HEK293 (cell line): ENCODE data around the gene COL18A1.

Experiments used
- HIC1 ChIP-seq: fragments of 450-650 bp; formaldehyde crosslinking; IDR thresholded peaks from 2 replicates; pipeline ENCODE4 v1.5.1; 2016; ENCODE audit warnings: missing biosample characterization, missing genetic modification characterization
- HOXD13 ChIP-seq: sonication (generic); formaldehyde crosslinking; IDR thresholded peaks from 2 replicates; pipeline ENCODE4 v1.8.0; 2022; ENCODE audit warnings: missing genetic modification reagents, borderline replicate concordance
- OSR2 ChIP-seq: fragments of 450-650 bp; formaldehyde crosslinking; IDR thresholded peaks from 2 replicates; pipeline ENCODE4 v1.5.1; 2016; ENCODE audit warnings: missing biosample characterization, missing genetic modification characterization
- PRDM10 ChIP-seq: fragments of 450-650 bp; formaldehyde crosslinking; IDR thresholded peaks from 2 replicates; pipeline ENCODE4 v1.5.1; 2016; ENCODE audit warnings: missing biosample characterization, missing genetic modification characterization
- SP7 ChIP-seq: fragments of 450-650 bp; formaldehyde crosslinking; IDR thresholded peaks from 2 replicates; pipeline ENCODE4 v1.5.1; 2016; ENCODE audit warnings: missing biosample characterization, missing genetic modification characterization
- YY1 ChIP-seq: fragments of 450-650 bp; formaldehyde crosslinking; IDR thresholded peaks from 2 replicates; pipeline ENCODE4 v1.5.1; 2018; ENCODE audit warnings: missing biosample characterization, missing genetic modification characterization
- ZBTB8A ChIP-seq: fragments of 450-650 bp; formaldehyde crosslinking; IDR thresholded peaks from 2 replicates; pipeline ENCODE4 v1.5.1; 2016; ENCODE audit warnings: missing biosample characterization, missing genetic modification characterization
- ZFP69B ChIP-seq: fragments of 450-650 bp; formaldehyde crosslinking; IDR thresholded peaks from 2 replicates; pipeline ENCODE4 v1.5.1; 2016; ENCODE audit warnings: missing biosample characterization, missing genetic modification characterization
- ZNF133 ChIP-seq: fragments of 450-650 bp; formaldehyde crosslinking; IDR thresholded peaks from 2 replicates; pipeline ENCODE4 v1.5.1; 2016; ENCODE audit warnings: missing biosample characterization, missing genetic modification characterization
- ZNF155 ChIP-seq: fragments of 450-650 bp; formaldehyde crosslinking; IDR thresholded peaks from 2 replicates; pipeline ENCODE4 v1.5.1; 2016; ENCODE audit warnings: missing biosample characterization, missing genetic modification characterization
- ZNF157 ChIP-seq: fragments of 450-650 bp; formaldehyde crosslinking; IDR thresholded peaks from 2 replicates; pipeline ENCODE4 v1.5.1; 2016; ENCODE audit warnings: missing biosample characterization, missing genetic modification characterization
- ZNF214 ChIP-seq: fragments of 450-650 bp; formaldehyde crosslinking; IDR thresholded peaks from 2 replicates; pipeline ENCODE4 v1.5.1; 2017; ENCODE audit warnings: missing biosample characterization, mild to moderate bottlenecking, missing genetic modification characterization, borderline replicate concordance
- ZNF24 ChIP-seq: fragments of 450-650 bp; formaldehyde crosslinking; IDR thresholded peaks from 2 replicates; pipeline ENCODE4 v1.5.1; 2016; ENCODE audit warnings: missing biosample characterization, missing genetic modification characterization
- ZNF248 ChIP-seq: fragments of 450-650 bp; formaldehyde crosslinking; IDR thresholded peaks from 2 replicates; pipeline ENCODE4 v1.5.1; 2017; ENCODE audit warnings: missing biosample characterization, missing genetic modification characterization
- ZNF274 ChIP-seq, 2 experiments: fragments of 200-500 bp in 1 of 2; fragments of 450-650 bp in 1 of 2; sonication (Bioruptor generic) in 1 of 2; formaldehyde crosslinking in 1 of 2; IDR thresholded peaks; 2 replicates each; pipeline versions ENCODE4 v1.5.1 to v1.6.1; 2014 to 2016; ENCODE audit warnings: borderline replicate concordance in 1 of 2, inconsistent platforms in 1 of 2, low read length in 1 of 2, missing biosample characterization in 1 of 2, missing genetic modification characterization in 1 of 2
- ZNF280C ChIP-seq: fragments of 450-650 bp; formaldehyde crosslinking; IDR thresholded peaks from 2 replicates; pipeline ENCODE4 v1.5.1; 2016; ENCODE audit warnings: missing biosample characterization, missing genetic modification characterization
- ZNF335 ChIP-seq: fragments of 450-650 bp; formaldehyde crosslinking; conservative IDR thresholded peaks from 2 replicates; pipeline ENCODE4 v1.5.1; 2016; ENCODE audit warnings: missing biosample characterization, missing genetic modification characterization
- ZNF362 ChIP-seq: fragments of 450-650 bp; formaldehyde crosslinking; IDR thresholded peaks from 2 replicates; pipeline ENCODE4 v1.5.1; 2016; ENCODE audit warnings: missing biosample characterization, missing genetic modification characterization
- ZNF366 ChIP-seq: fragments of 450-650 bp; formaldehyde crosslinking; conservative IDR thresholded peaks from 2 replicates; pipeline ENCODE4 v1.5.1; 2016; ENCODE audit warnings: missing biosample characterization, missing genetic modification characterization
- ZNF426 ChIP-seq: fragments of 450-650 bp; formaldehyde crosslinking; IDR thresholded peaks from 2 replicates; pipeline ENCODE4 v1.5.1; 2017; ENCODE audit warnings: missing biosample characterization, missing genetic modification characterization, mild to moderate bottlenecking, inconsistent platforms, moderate library complexity
- ZNF473 ChIP-seq: fragments of 450-650 bp; formaldehyde crosslinking; IDR thresholded peaks from 2 replicates; pipeline ENCODE4 v1.5.1; 2017; ENCODE audit warnings: missing biosample characterization, missing genetic modification characterization
- ZNF514 ChIP-seq: fragments of 450-650 bp; formaldehyde crosslinking; IDR thresholded peaks from 2 replicates; pipeline ENCODE4 v1.5.1; 2016; ENCODE audit warnings: missing biosample characterization, missing genetic modification characterization
- ZNF670 ChIP-seq: fragments of 450-650 bp; formaldehyde crosslinking; IDR thresholded peaks from 2 replicates; pipeline ENCODE4 v1.5.1; 2016; ENCODE audit warnings: missing biosample characterization, missing genetic modification characterization, low read depth
- ZNF707 ChIP-seq: fragments of 450-650 bp; formaldehyde crosslinking; IDR thresholded peaks from 2 replicates; pipeline ENCODE4 v1.5.1; 2016; ENCODE audit warnings: missing biosample characterization, missing genetic modification characterization
- ZNF776 ChIP-seq: fragments of 450-650 bp; formaldehyde crosslinking; IDR thresholded peaks from 2 replicates; pipeline ENCODE4 v1.5.0; 2017; ENCODE audit warnings: missing biosample characterization, missing genetic modification characterization, borderline replicate concordance
- ZNF791 ChIP-seq: fragments of 450-650 bp; formaldehyde crosslinking; IDR thresholded peaks from 2 replicates; pipeline ENCODE4 v1.5.1; 2016; ENCODE audit warnings: missing biosample characterization, missing genetic modification characterization
- ZNF830 ChIP-seq: fragments of 450-650 bp; IDR thresholded peaks from 2 replicates; pipeline ENCODE4 v1.5.0; 2018; ENCODE audit warnings: missing biosample characterization, missing genetic modification characterization, low read depth, mild to moderate bottlenecking, moderate library complexity
- ZSCAN18 ChIP-seq: fragments of 450-650 bp; formaldehyde crosslinking; IDR thresholded peaks from 2 replicates; pipeline ENCODE4 v1.5.1; 2016; ENCODE audit warnings: missing biosample characterization, missing genetic modification characterization

The COL18A1 gene

GRCh38 chr21:45507888-45508508 is 103.0 kb downstream of the COL18A1 start (continued):
- TF ChIP-seq YY1 (tag by site-specific recombination) (no peak), ZNF280C (tag by site-specific recombination) (no peak), ZNF830 (tag by site-specific recombination) (no peak), HIC1 (tag by site-specific recombination) (peak; percentile 78), ZNF473 (peak; percentile 78; the same call in 1 of the 2 replicates), ZNF670 (tag by site-specific recombination) (no peak), ZNF707 (peak; percentile 58), ZNF366 (tag by site-specific recombination) (peak; percentile 91), ZNF157 (tag by site-specific recombination) (no peak), HOXD13 (CRISPR knock-in tag) (no peak), OSR2 (no peak; the same call in 1 of the 2 replicates), ZNF274 (IDR thresholded peaks at IDR 0.05; ENCODE audit: low read length) (no peak), ZNF274 (tag by site-specific recombination; IDR thresholded peaks at IDR 0.05; ENCODE audit: borderline replicate concordance) (no peak), ZNF776 (tag by site-specific recombination) (0 out of 2 replicates have a peak, but pooled peaks have one; percentile 27), ZNF214 (tag by site-specific recombination) (no peak), ZNF133 (tag by site-specific recombination) (no peak), PRDM10 (tag by site-specific recombination) (no peak), SP7 (tag by site-specific recombination) (no peak), ZNF248 (tag by site-specific recombination) (no peak), ZNF362 (tag by site-specific recombination) (no peak), ZSCAN18 (tag by site-specific recombination) (no peak), ZNF155 (tag by site-specific recombination) (no peak), ZNF426 (tag by site-specific recombination) (no peak), ZFP69B (tag by site-specific recombination) (no peak), ZNF335 (tag by site-specific recombination) (no peak), ZNF24 (tag by site-specific recombination) (no peak), ZBTB8A (no peak), ZNF791 (peak; percentile 55; the same call in 1 of the 2 replicates), ZNF514 (no peak; the same call in 1 of the 2 replicates)
